Sigmoid colon (tissue), 4 donors: ENCODE results near the gene UTP15.

ENCODE experiments used
- EP300 ChIP-seq, 4 donors: sonication (generic); formaldehyde crosslinking; IDR thresholded peaks; one replicate each; pipeline ENCODE4 v1.6.1; 2017; ENCODE audit warnings: antibody characterized with exemption in 4 of 4
- POLR2A ChIP-seq, 2 donors: fragments of 450-650 bp; IDR thresholded peaks; one replicate each; pipeline ENCODE4 v1.6.1; 2016; ENCODE audit warnings: antibody characterized with exemption in 2 of 2, mild to moderate bottlenecking in 2 of 2, moderate library complexity in 2 of 2
- POLR2AphosphoS5 ChIP-seq, 4 donors: sonication (generic); formaldehyde crosslinking; IDR thresholded peaks; one replicate each; pipeline ENCODE4 v1.6.1; 2017; ENCODE audit warnings: antibody characterized with exemption in 4 of 4
- TF ChIP-seq, protein P1 (sequence below), 4 experiments: fragments of 450-650 bp in 3 of 4; fragments of 200-600 bp in 1 of 4; IDR thresholded peaks; one replicate each; pipeline ENCODE4 v1.5.1; 2016 to 2019; ENCODE audit warnings: antibody characterized with exemption in 4 of 4, mild to moderate bottlenecking in 3 of 4, moderate library complexity in 2 of 4

- TF ChIP-seq, protein P1, sequence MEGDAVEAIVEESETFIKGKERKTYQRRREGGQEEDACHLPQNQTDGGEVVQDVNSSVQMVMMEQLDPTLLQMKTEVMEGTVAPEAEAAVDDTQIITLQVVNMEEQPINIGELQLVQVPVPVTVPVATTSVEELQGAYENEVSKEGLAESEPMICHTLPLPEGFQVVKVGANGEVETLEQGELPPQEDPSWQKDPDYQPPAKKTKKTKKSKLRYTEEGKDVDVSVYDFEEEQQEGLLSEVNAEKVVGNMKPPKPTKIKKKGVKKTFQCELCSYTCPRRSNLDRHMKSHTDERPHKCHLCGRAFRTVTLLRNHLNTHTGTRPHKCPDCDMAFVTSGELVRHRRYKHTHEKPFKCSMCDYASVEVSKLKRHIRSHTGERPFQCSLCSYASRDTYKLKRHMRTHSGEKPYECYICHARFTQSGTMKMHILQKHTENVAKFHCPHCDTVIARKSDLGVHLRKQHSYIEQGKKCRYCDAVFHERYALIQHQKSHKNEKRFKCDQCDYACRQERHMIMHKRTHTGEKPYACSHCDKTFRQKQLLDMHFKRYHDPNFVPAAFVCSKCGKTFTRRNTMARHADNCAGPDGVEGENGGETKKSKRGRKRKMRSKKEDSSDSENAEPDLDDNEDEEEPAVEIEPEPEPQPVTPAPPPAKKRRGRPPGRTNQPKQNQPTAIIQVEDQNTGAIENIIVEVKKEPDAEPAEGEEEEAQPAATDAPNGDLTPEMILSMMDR (IDR thresholded peaks at IDR 0.05), result no peak
- TF ChIP-seq POLR2AphosphoS5 (IDR thresholded peaks at IDR 0.05), result no peak
- no peak for TF ChIP-seq EP300 (IDR thresholded peaks at IDR 0.05)
- no peak for TF ChIP-seq POLR2A (IDR thresholded peaks at IDR 0.05)
These were observed 20.2 kb upstream of the UTP15 start for GRCh38 chr5:73545403-73545779.
